ENCODE measurements around the gene NMT2. TPM values are rescaled to one million over a fixed set of nuclear protein-coding genes. Genes with fewer than 3 reads are reported as not detected.

Gene NMT2
- total RNA-seq, 2 experiments from 2014 or later: 45.1 to 45.5 TPM

- CTCF ChIA-PET: no interaction called here
- DNase-seq: no peak
- POLR2A ChIA-PET: interaction anchor here (0.5 kb wide), 1 partner anchor 540 kb away, joined by 4 read pairs; no protein-coding TSS in a partner anchor
- H3K27me3 Mint-ChIP-seq: peaks cover 6% of the 10 kb centered on the region
- H3K36me3 Mint-ChIP-seq (ENCODE audit: low read depth): no peaks in the 10 kb centered on the region
- H3K9me3 Mint-ChIP-seq: no peaks in the 10 kb centered on the region
- H3K4me1 Mint-ChIP-seq: no peaks in the 10 kb centered on the region
- no peak overlapping the region for H3K4me3 Mint-ChIP-seq
- H3K27ac Mint-ChIP-seq: no peak overlapping the region
Measured at GRCh38 chr10:15067154-15067553, 101.3 kb downstream of the NMT2 start.

- POLR2A ChIA-PET: no interaction called here
- CTCF ChIA-PET: no interaction called here
- Mint-ChIP-seq H3K4me3 (no peak overlapping the region), H3K27ac (no peak overlapping the region), H3K9me3 (peaks cover 10% of the 10 kb centered on the region), H3K4me1 (no peaks in the 10 kb centered on the region), H3K27me3 (peaks cover 19% of the 10 kb centered on the region), H3K36me3 (ENCODE audit: low read depth) (no peaks in the 10 kb centered on the region)
- no peak for DNase-seq
Measured at GRCh38 chr10:15060638-15061037, 107.9 kb downstream of the NMT2 start.

GRCh38 chr10:15059914-15060313 lies 108.6 kb downstream of the NMT2 start:
- CTCF ChIA-PET: no interaction called here
- Mint-ChIP-seq H3K27ac (no peak overlapping the region), H3K27me3 (peaks cover 16% of the 10 kb centered on the region), H3K9me3 (peaks cover 10% of the 10 kb centered on the region), H3K4me1 (no peaks in the 10 kb centered on the region), H3K4me3 (no peak overlapping the region), H3K36me3 (ENCODE audit: low read depth) (no peaks in the 10 kb centered on the region)
- no peak for DNase-seq
- POLR2A ChIA-PET: no interaction called here

- CTCF ChIA-PET: no interaction called here
- Mint-ChIP-seq H3K4me1 (no peaks in the 10 kb centered on the region), H3K36me3 (ENCODE audit: low read depth) (no peaks in the 10 kb centered on the region), H3K27ac (no peak overlapping the region), H3K27me3 (peaks cover 16% of the 10 kb centered on the region), H3K9me3 (peaks cover 10% of the 10 kb centered on the region), H3K4me3 (no peak overlapping the region)
- POLR2A ChIA-PET: no interaction called here
- no peak for DNase-seq
Measured at GRCh38 chr10:15058689-15059088, 109.8 kb downstream of the NMT2 start.

Other genes with a start within 250 kb of the NMT2 start
- gene DCLRE1C, start 214.6 kb downstream of the NMT2 start, total RNA-seq: 10 to 100 TPM; 36.8 to 40.4 TPM
- 1 to 10 TPM in 1 of 2 experiments, under 1 TPM in 1; 0.75 to 1.3 TPM for gene MEIG1, start 209.3 kb downstream of the NMT2 start, total RNA-seq
- 1 to 10 TPM; 4.0 to 4.2 TPM for gene OLAH, start 124.8 kb downstream of the NMT2 start, total RNA-seq
- gene ACBD7, start 79.9 kb downstream of the NMT2 start, total RNA-seq: 1 to 10 TPM; 2.1 to 2.6 TPM
- gene RPP38, start 71.3 kb downstream of the NMT2 start, total RNA-seq: 10 to 100 TPM; 14.9 to 16.8 TPM
- gene FAM171A1, start 202.6 kb upstream of the NMT2 start, total RNA-seq: 1 to 10 TPM; 6.0 to 6.8 TPM

All from activated CD4-positive, alpha-beta memory T cell treated with anti-CD3 and anti-CD28 coated beads, Interleukin-2, amount 10 ng/mL, durations not matched to agents 7 days and 5 days (primary cell).